ENCODE measurements around the gene SYNJ2.

Gene SYNJ2

DNA sequence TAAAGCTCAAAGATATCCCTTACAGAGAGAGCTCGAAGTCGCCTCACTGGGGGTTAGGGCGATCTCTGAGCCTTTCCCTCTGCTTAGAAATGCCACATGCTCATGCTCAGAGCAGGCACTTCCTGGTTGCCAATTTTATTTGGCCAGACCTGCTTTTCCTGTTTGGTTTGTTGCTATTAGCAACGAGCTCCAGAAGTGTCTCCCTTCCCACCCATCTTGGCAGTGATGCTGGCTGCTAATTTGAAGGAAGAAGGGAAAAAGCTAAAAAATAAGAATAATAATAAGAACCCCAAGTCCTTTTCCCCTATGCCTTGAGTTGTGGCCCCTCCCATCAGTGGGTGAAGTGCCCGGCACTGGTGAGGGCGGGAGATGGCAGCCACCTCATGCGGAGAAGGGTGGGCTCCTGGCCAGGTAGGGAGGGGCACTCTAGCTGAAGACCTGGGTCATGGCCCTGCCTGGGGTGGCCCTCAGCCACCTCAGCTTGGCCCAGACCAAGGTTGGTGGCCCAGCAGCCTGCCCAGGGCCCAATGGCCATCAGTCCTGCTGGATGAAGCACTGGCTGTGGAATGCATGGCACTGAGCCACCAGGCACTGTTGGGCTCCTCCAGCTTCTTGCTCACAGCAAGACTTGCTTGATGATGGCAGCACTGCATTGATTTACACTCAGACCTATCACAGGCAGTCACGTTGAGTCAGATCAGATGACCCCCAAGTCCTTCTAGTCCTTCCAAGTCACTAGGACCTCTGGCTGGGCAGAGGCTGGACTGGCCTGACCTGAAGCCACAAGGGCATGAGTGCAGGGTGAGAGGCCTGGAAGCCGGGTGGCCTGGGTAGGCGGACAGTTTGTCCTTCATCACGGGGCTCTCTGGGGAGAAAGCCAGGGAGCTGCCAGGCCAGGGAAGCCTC is 79.0 kb downstream of the SYNJ2 start:
- DNase-seq (ENCODE audit: low spot score), result no peak

DNA sequence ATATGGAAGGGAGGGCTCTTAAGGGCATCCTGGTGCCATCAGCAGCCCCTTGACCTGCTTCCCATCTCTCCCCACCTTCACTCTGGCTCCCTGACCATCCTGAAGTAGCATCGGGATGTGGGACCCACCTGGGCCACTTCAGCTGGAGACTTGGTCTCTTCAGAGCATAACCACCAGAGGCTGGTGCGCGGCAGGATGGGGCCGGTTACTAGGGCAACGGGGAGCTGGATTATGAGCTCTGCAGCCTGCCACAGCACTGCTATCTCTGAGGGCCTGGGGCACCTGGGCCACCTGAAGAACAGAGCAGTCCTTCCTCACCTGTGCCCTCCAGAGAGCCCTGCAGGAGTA is 79.7 kb downstream of the SYNJ2 start:
- DNase-seq (ENCODE audit: low spot score), result no peak

DNA sequence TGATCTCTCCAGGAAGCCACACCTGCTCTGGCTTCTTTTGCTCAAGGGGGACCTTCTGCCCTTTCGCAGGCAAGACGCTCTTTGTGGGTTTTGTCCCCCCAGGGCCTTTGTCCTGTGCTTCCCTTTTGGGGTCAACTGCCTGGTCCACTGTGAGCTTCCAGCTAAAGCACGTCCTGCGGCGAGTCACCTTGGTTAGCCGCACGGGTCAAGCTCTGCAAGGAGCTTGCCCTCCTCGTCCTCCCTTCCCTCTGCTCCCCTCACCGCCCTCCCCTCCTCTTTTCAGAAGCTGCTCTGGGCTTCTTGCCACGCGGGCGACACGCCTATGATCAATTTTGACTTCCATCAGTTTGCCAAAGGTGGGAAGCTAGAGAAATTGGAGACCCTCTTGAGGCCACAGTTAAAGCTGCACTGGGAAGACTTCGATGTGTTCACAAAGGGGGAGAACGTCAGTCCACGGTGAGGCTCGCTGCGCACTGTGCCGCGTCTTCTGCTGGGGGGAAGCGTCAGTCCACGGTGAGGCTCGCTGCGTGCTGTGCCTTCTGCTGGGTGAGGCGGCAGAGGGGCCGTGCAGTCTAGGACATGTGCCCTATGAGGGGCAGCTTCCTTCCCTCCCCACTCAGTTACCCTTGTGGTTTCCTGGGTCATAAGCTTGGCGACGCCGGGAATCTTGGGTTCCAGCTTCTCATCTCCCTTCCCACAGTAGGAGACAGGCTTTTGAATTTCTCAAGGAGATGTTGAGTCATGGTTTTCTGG is 80.2 kb downstream of the SYNJ2 start:
- DNase-seq (ENCODE audit: low spot score), result no peak

DNA sequence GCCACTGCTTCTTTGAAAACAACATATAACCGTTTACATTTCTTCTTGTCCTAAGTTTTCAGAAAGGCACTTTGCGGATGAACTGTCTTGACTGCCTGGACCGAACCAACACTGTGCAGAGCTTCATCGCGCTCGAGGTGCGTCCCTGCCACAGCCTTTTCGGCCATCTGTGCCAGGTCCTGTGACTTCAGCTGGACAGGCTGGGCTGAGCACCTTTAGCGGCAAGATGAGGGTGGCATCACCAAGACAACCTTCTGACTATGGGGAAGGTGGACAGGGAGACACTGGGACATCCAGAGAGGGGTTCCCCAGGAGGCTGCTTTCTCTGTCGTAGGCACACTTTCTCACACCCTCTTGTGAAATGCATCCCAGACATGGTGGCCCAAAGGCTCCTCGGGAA is 82.1 kb downstream of the SYNJ2 start:
- no peak for DNase-seq (ENCODE audit: low spot score)

DNA sequence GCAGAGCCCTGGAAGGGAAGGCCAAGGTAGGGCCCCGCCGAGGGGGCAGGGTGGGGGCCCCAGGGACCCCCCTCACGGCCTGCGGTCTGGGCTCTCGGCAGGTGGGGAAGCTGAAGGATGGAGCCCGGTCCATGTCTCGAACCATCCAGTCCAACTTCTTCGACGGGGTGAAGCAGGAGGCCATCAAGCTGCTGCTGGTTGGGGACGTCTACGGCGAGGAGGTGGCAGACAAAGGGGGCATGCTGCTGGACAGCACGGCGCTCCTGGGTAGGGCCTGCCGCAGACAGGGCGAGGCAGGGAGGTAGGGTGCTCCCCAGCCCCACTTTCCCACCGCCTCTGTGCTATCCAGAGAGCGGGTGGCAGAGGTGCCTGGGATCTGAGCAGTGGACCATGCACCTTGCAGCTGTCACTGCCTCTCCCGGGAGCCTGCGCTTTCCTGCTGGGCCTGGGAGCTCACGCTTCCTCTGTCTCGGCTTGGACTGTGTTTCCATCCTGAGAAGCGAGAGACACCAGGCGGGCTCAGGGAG is 83.1 kb downstream of the SYNJ2 start:
- no peak for DNase-seq (ENCODE audit: low spot score)

DNA sequence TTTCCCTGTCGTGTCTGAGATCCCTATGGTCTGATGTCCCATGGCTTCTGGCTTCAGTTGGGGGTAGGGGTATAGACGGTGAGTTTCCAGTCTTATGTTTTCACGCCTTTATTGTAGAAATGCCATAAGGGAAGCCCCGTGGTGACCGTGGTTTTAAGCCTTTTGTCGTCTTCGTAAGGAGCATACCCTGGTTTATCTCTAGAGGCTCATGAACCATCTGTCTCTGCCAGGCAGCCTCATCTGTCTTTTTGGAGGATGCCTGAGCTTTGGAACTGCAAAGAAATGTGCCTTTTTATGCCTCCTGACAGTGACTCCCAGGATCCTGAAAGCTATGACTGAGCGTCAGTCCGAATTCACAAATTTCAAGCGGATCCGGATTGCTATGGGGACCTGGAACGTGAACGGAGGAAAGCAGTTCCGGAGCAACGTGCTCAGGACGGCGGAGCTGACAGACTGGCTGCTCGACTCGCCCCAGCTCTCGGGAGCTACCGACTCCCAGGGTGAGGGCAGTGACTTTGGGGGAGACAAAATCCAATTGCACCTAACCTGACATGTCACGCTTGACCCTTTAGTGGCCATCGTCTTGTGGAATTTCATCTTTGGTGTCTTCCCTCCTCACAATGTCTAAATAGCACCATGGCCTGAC is 84.6 kb downstream of the SYNJ2 start:
- no peak for DNase-seq (ENCODE audit: low spot score)

DNA sequence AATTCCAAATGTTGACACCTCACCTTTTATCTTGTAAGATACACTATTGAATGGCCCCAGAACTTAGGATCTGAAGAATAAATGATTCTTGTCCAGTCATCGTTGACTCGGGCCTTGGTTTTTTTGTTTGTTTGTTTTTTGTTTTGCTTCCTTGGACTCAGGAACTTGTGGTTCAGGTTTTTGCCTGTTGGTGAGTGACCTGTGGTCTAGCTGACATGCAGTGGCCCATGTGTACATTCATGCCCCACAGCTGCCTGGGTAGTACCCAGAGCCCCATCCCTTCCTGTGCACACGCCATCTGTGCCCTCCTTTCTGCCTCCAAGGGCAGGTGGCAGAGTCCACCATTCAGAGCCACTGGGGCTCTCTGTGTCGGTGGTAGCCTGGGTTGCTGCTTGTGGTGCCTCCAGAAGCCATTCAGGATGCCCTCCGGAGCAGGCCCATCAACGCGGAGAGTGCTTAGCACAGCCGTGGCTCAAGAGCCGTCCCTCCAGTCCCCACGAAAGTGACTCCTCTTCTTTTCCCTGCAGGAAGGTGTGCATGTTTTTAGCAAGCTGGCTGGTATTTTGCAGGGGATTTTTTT is 85.9 kb downstream of the SYNJ2 start:
- no peak for DNase-seq (ENCODE audit: low spot score)

DNA sequence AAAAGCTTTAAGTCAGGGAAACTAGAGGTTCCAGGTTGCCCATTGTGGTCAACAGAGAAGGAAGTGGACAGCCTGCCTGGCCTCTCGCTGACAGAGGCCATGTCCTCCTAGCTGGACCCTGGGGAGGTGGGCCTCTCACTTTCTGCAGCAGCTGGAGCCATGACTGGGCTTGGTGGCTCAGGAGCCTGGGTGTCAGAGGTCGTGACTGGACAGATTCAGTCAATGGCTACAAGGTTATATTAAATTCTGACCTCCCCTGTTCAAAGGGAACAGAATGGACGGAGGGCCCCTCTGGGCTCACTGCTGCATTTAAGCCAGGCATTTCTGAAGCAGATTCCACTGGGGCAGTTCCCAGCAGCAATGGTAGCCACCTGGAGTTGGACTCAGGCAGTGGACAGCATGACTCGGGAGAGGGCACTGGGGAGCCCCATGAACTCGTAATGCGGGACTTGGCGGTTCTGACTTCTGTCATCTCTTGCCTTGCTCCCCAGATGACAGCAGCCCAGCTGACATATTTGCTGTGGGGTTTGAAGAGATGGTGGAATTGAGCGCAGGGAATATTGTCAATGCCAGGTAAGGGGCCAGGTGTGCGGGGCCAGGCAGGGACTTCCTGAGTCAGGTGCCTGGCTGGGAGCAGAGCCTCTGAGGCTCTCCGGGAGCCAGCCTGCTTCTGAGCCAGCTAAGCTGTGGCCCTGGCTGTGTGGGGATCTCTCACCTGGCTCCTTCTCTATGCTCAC is 86.7 kb downstream of the SYNJ2 start:
- DNase-seq (ENCODE audit: low spot score), result no peak

DNA sequence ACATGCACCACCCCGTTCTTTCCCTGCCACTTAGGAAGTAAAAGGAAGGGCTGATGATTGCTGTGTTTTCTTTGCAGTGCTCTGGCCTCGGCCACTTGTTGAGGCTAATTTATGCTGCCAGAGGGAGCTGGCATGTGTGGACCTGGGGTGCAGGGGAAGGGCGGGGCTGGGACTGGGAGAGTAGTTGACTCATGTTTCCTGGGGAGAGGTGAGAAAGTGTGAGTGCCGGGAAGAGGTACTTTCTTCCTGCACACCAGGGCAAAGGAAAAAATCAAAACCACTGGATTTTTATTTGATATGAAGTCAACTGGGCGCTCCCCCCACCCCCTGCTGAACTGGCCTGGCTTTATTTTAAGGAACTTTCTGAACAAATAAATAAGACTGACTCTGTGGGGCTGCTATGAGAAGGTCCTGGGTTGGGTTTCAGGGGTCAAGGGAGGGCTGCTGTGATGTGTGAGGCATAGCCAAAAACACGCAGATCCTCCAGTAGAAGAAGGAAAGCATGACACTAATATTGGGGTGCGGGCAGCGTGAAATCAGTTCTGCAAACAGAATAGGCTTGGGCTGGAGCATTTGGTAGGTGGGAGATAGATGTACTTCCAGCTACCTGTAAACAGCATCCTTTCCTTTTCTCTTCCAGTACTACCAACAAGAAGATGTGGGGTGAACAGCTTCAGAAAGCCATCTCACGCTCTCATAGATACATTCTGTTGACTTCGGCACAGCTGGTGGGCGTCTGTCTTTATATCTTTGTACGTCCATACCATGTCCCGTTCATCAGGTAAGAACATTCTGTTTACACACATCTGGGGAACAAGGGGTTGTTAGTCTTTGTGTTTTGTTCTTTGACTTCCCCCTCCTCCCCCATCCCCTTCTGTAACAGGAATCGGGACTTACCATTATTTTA is 87.5 kb downstream of the SYNJ2 start:
- no peak for DNase-seq (ENCODE audit: low spot score)

DNA sequence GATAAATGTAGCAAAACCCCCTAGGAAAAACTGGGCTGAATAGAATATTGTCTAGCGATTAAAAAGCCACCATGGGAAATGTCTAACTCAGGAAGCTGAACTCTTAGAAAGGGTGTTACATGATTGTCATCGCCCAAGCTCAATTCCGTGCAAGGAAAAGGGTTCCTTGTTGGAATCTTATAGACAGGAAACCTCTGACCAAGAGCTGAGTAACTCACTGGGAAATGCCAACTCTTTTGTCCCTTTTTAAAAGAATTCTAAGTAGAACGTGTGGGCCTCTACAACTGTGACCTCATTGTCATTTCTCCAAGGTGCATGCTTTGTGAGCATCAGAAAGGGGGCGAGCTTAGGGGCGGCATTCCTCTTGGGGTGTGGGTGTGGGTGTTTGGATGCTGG is 88.1 kb downstream of the SYNJ2 start:
- no peak for DNase-seq (ENCODE audit: low spot score)

DNA sequence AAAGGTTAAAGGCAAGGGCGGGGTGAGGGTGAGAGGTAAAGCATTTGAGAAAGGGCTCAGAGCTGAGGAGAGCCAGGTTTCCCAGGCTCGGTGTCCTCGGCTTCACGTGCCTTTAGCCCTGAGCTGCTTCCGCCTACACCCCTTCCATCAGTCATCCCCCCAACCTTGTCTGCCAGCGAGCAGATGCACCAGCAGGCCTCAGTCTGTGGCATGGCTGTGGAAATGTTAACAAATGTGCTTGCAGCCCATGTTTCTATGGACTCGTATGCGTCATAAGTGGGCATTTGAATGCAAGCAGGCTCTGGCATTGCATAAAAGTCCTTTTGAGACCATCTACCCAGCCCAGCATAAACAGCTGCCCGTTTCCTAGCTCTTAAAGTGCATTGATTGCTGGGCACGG is 88.8 kb downstream of the SYNJ2 start:
- no peak for DNase-seq (ENCODE audit: low spot score)

DNA sequence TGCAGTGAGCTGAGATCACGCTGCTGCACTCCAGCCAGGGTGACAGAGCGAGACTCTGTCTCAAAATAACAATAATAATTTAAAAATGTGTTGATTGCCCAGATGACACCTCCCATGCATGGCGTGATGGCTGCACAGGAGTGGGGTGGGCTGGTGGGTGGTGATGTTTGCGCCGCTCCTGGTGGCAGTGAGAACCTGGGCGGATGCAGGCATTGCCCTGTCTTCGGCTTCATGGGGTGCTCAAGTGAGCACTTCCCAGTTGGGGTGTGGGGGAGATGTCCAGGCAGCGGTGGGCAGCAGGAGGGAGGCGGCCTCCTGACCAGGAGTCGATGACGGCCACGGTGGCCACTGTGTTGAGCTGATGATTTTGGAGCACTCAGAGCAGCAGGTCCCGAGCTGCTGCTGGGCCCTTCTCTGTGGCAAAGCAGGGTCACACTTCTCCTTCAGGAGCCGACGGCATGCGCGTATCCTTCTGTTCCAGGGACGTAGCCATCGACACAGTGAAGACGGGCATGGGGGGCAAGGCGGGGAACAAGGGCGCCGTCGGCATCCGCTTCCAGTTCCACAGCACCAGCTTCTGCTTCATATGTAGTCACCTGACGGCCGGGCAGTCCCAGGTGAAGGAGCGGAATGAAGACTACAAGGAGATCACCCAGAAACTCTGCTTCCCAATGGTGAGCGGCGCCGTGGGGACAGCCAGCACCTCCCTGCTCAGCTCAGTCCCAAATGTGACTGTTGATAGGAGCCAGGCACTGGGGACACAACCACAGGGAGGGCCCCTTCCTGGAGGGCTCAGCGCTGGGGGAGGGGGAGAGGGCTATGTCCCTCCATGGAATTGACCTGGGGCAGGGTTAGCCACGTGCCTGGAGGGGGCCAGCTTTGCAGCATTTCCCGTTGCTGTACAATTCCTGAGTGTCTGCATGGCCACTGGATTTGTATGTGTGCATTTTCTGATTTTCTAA is 89.7 kb downstream of the SYNJ2 start:
- no peak for DNase-seq (ENCODE audit: low spot score)

DNA sequence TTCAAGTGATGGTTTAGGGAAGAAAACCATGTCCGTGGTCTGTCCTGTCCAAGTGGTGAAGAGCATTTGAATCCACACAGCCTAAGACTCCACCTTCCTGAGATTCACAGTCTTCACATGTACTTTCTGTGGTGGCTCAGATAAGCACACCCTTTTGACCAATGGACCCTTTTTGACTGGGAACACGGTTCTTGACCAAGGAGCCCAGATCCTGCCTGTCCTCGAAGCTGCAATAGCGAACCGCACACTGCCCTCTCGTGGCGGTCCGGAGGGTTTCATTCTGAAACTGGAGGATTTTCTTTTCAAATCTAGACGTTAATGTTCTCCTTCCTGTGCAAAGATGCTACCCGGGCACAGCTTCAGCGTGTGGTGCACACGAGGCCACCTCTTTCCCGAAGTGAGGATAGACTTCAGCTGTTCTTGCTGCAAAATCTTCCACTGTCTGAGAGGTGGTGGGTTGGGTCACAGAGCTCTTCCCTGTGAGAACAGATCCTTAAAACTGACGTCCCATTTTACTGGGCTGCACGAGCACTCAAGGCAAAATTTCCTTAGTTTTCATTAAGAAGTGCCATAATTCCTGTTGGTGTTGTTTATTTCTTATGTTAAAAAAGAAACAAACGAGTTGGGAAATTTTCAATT is 90.5 kb downstream of the SYNJ2 start:
- DNase-seq (ENCODE audit: low spot score), result peak; percentile 47

DNA sequence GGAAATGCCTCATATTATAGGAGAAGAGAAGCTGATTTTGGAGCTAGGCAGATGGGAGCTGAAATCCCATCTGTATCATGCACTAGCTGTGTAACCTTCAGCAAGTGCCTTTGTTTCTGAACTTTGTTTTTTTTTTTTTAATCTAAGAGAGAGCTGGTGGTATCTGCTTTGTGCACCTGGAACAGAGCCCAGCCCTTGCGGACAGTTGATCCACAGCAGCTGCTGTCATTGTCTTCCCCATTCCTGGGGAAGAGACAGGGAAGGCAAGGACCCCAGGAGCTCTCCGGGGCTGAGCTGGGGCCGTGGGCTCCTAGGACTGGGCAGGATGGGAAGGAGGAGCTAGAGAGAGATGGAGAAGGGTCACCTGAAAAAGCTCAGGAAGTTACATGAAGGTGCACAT is 92.1 kb downstream of the SYNJ2 start:
- DNase-seq (ENCODE audit: low spot score), result no peak

DNA sequence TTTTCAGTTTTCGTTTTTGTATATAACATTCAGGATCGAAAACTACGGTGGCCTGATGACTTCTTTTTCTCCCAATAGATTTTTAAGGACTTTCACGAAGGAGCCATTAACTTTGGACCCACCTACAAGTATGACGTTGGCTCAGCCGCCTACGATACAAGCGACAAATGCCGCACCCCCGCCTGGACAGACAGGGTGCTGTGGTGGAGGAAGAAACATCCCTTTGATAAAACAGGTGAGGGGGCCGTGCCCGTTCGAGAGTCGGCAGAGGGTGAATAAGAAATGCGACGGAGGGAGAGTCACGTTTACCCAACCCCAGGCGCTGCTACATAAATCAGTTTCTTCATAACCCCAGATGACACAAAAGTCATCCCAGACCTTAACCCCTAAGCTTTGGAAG is 94.9 kb downstream of the SYNJ2 start:
- no peak for DNase-seq (ENCODE audit: low spot score)

DNA sequence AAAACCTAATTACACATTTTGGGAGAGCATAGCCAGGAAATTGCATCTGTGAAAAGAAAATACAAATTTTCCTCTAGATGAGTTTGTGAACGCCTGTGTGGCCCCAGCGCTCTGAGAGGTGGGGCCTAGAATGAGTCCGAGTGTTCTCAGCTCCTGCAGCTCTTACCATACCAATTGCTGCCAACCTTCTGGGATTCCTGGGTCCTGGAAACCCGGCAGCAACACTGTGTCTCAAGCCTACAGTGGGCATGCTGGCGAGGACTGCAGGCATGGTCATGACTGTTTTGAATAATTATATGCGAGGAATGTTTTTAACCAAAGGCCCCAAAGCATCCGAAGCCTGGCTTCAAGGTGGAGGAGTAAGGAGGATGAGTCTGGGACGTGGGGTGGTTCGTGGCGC is 96.0 kb downstream of the SYNJ2 start:
- no peak for DNase-seq (ENCODE audit: low spot score)

DNA sequence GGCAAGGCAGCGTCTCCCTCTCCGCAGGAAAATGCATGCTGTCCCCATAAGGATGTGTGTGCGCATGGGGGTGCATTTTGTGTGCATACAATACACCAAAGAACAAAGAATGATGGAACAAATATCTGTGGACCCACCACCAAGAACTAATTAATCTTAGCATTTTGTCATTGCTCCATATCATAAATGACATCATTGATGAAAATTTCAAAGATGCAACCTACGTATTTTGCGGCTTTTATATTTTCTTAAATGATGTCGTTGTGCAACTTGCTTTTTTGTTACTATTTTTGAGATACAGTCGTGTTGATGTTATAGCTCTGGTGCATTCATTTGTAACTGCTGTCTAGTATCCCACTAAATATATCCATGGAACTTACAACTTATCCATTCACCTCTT is 96.7 kb downstream of the SYNJ2 start:
- no peak for DNase-seq (ENCODE audit: low spot score)

DNA sequence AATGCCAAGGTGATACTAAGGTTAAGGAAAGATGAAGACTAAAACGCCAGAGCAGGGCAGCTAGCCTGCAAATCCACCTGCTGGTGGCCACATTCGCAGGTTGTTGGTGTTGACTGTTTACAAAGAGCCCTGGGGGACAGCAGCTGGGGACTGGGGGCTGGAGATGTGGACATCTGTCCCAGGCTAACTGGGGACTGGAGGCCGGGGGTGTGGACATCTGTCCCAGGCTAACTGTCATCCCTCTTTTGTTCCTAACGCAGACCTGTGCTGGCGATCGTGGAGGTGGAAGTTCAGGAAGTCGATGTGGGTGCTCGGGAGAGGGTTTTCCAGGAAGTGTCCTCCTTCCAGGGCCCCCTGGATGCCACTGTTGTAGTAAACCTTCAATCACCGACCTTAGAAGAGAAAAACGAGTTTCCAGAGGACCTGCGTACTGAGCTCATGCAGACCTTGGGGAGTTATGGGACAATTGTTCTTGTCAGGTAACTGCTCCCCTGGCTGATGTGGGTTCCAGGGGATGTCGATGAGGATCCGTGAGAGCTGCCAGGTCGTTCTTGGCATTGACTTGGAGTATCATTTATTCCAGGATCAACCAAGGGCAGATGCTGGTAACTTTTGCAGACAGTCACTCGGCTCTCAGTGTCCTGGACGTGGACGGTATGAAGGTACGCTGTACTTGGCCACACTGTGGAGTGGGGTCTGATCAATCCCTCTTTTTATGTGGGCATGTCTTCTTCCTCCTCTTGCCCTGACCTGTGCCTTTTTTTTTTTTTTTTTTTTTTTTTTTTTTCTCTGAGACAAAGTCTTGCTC is 99.4 kb downstream of the SYNJ2 start:
- no peak for DNase-seq (ENCODE audit: low spot score)

All from hematopoietic multipotent progenitor cell treated with erythropoietin and hydrocortisone succinate and interleukin-3 and kit ligand, for 15 days (in vitro differentiated cells).